H9 (cell line): ENCODE measurements around the gene PITRM1. TPM values are rescaled to one million over a fixed set of nuclear protein-coding genes. Genes with fewer than 3 reads are reported as not detected.

Source experiments
- DNase-seq: peaks from one replicate; pipeline ENCODE4 v3.0.0-alpha.2; 2017
- H2AFZ ChIP-seq: one replicate; pipeline ENCODE4 v1.6.1; 2013; ENCODE audit warnings: mild to moderate bottlenecking, low read length, control low read depth, moderate library complexity
- H2AK5ac ChIP-seq: 2 replicates; pipeline ENCODE4 v1.6.1; 2013; ENCODE audit warnings: low read length, control low read depth, mixed read lengths; ENCODE audit not compliant: insufficient read length
- H2BK120ac ChIP-seq: one replicate; pipeline ENCODE4 v1.6.1; 2013; ENCODE audit warnings: low read depth, mild to moderate bottlenecking, low read length, control low read depth, inconsistent platforms; ENCODE audit not compliant: poor library complexity, severe bottlenecking
- H2BK12ac ChIP-seq: 2 replicates; pipeline ENCODE4 v1.6.1; 2013; ENCODE audit warnings: low read length, control low read depth, mixed read lengths, low read depth; ENCODE audit not compliant: insufficient read length
- H2BK15ac ChIP-seq: 2 replicates; pipeline ENCODE4 v1.6.1; 2013; ENCODE audit warnings: low read depth, low read length, control low read depth
- H2BK20ac ChIP-seq: one replicate; pipeline ENCODE4 v1.6.1; 2013; ENCODE audit warnings: low read depth, mild to moderate bottlenecking, low read length, control low read depth, inconsistent platforms; ENCODE audit not compliant: poor library complexity, severe bottlenecking
- H2BK5ac ChIP-seq: 2 replicates; pipeline ENCODE4 v1.6.1; 2013; ENCODE audit warnings: low read length, control low read depth, mixed read lengths; ENCODE audit not compliant: insufficient read length
- H3K14ac ChIP-seq: 2 replicates; pipeline ENCODE4 v1.6.1; 2013; ENCODE audit warnings: low read length, control low read depth; ENCODE audit not compliant: insufficient read depth
- H3K18ac ChIP-seq: 2 replicates; pipeline ENCODE4 v1.6.1; 2013; ENCODE audit warnings: low read depth, mild to moderate bottlenecking, mixed read lengths, low read length, control low read depth; ENCODE audit not compliant: insufficient read length
- H3K23ac ChIP-seq: 2 replicates; pipeline ENCODE4 v1.6.1; 2013; ENCODE audit warnings: low read length, control low read depth, mixed read lengths, low read depth; ENCODE audit not compliant: insufficient read length
- H3K23me2 ChIP-seq: 2 replicates; pipeline ENCODE4 v1.6.1; 2013; ENCODE audit warnings: low read depth, mild to moderate bottlenecking, mixed read lengths, low read length, control low read depth; ENCODE audit not compliant: insufficient read length, poor library complexity, severe bottlenecking
- H3K27ac ChIP-seq: 2 replicates; pipeline ENCODE4 v1.5.1; 2013; ENCODE audit warnings: low read length, control low read depth, mixed read lengths, low read depth; ENCODE audit not compliant: insufficient read length
- H3K27me3 ChIP-seq: 2 replicates; pipeline ENCODE4 v1.6.1; 2013; ENCODE audit warnings: low read length, control low read depth, inconsistent platforms; ENCODE audit not compliant: insufficient read depth
- H3K4ac ChIP-seq: 2 replicates; pipeline ENCODE4 v1.6.1; 2013; ENCODE audit warnings: low read depth, mild to moderate bottlenecking, control low read depth, inconsistent platforms, low read length, moderate library complexity
- H3K4me1 ChIP-seq: 2 replicates; pipeline ENCODE4 v1.6.1; 2013; ENCODE audit warnings: low read length, control low read depth, inconsistent platforms; ENCODE audit not compliant: insufficient read depth
- H3K4me2 ChIP-seq: 2 replicates; pipeline ENCODE4 v1.6.1; 2013; ENCODE audit warnings: low read length, control low read depth, mixed read lengths; ENCODE audit not compliant: insufficient read length, insufficient read depth
- H3K56ac ChIP-seq: 2 replicates; pipeline ENCODE4 v1.6.1; 2013; ENCODE audit warnings: low read depth, mild to moderate bottlenecking, mixed read lengths, low read length, control low read depth; ENCODE audit not compliant: insufficient read length
- H3K79me1 ChIP-seq: 2 replicates; pipeline ENCODE4 v1.6.1; 2013; ENCODE audit warnings: low read depth, mild to moderate bottlenecking, moderate library complexity, low read length, control low read depth, inconsistent platforms; ENCODE audit not compliant: insufficient read depth, poor library complexity, severe bottlenecking
- H3K79me2 ChIP-seq: 2 replicates; pipeline ENCODE4 v1.6.1; 2013; ENCODE audit warnings: low read length, control low read depth, inconsistent platforms; ENCODE audit not compliant: insufficient read depth
- H3K9ac ChIP-seq: 2 replicates; pipeline ENCODE4 v1.6.1; 2013; ENCODE audit warnings: low read length, control low read depth, mixed read lengths; ENCODE audit not compliant: insufficient read length; ENCODE audit errors: extremely low read depth
- H3K9me3 ChIP-seq: one replicate; pipeline ENCODE4 v1.6.1; 2013; ENCODE audit warnings: low read depth, low read length, inconsistent platforms; ENCODE audit not compliant: control insufficient read depth
- H3T11ph ChIP-seq: one replicate; pipeline ENCODE4 v1.6.1; 2013; ENCODE audit warnings: mild to moderate bottlenecking, low read length, control low read depth, inconsistent platforms
- H4K20me1 ChIP-seq: one replicate; pipeline ENCODE4 v1.6.1; 2013; ENCODE audit not compliant: control insufficient read depth, insufficient read length, insufficient read depth
- H4K5ac ChIP-seq: 2 replicates; pipeline ENCODE4 v1.6.1; 2013; ENCODE audit warnings: low read depth, mild to moderate bottlenecking, mixed read lengths, low read length, control low read depth; ENCODE audit not compliant: insufficient read length
- H4K8ac ChIP-seq: replicated peaks from 2 replicates; pipeline ENCODE4 v1.6.1; 2013; ENCODE audit warnings: low read length, control low read depth, mixed read lengths, low read depth; ENCODE audit not compliant: insufficient read length
- H4K91ac ChIP-seq: 2 replicates; pipeline ENCODE4 v1.6.1; 2013; ENCODE audit warnings: low read depth, mild to moderate bottlenecking, moderate library complexity, mixed read lengths, low read length, control low read depth; ENCODE audit not compliant: insufficient read length
- H3K27ac Mint-ChIP-seq, 3 experiments: 2 replicates in 2 of 3; 3 replicates in 1 of 3; pipeline ENCODE4 v1.8.0; 2020 to 2021; ENCODE audit warnings: mixed read lengths in 3 of 3, mild to moderate bottlenecking in 1 of 3, moderate library complexity in 1 of 3
- H3K27me3 Mint-ChIP-seq: 2 replicates; pipeline ENCODE4 v1.8.0; 2021; ENCODE audit warnings: low read depth, mild to moderate bottlenecking, moderate library complexity, mixed read lengths
- H3K36me3 Mint-ChIP-seq, 3 experiments: 2 replicates in 2 of 3; 3 replicates in 1 of 3; pipeline ENCODE4 v1.8.0; 2020 to 2021; ENCODE audit warnings: low read depth in 3 of 3, mixed read lengths in 3 of 3; ENCODE audit not compliant: insufficient read depth in 1 of 3
- H3K4me1 Mint-ChIP-seq, 2 experiments: 2 replicates each; pipeline ENCODE4 v1.8.0; 2020; ENCODE audit warnings: mixed read lengths in 2 of 2
- H3K4me3 Mint-ChIP-seq, 2 experiments: 2 replicates in 1 of 2; 3 replicates in 1 of 2; pipeline ENCODE4 v1.8.0; 2020 to 2021; ENCODE audit warnings: mild to moderate bottlenecking in 2 of 2, mixed read lengths in 2 of 2, moderate library complexity in 1 of 2
- H3K9me3 Mint-ChIP-seq, 2 experiments: 2 replicates in 1 of 2; 3 replicates in 1 of 2; pipeline ENCODE4 v1.8.0; 2020; ENCODE audit warnings: mild to moderate bottlenecking in 2 of 2, mixed read lengths in 2 of 2, moderate library complexity in 1 of 2
- WGBS: extraction: QIAGEN DNeasy Blood & Tissue Kit; methylation state at CpG from one replicate; pipeline ENCODE4 v1.1.7; 2013; ENCODE audit warnings: missing lambda C conversion rate, low lambda C conversion rate, mixed read lengths; ENCODE audit not compliant: insufficient read length; ENCODE audit errors: extremely low coverage; 5-methylcytosine and 5-hydroxymethylcytosine counted together
- total RNA-seq: library from RNA; stranded (reverse); gene quantifications from 2 replicates; pipeline ENCODE4 v1.2.1, GENCODE V29; 2021
- TF ChIP-seq, protein P1 (sequence below): fragments of 200-600 bp; sonication (generic); conservative IDR thresholded peaks from 3 replicates; pipeline ENCODE4 v1.8.0; 2021; ENCODE audit warnings: antibody characterized with exemption, mild to moderate bottlenecking

The PITRM1 gene
- total RNA-seq, 1 experiment from 2014 or later, result 27.8 TPM

DNA sequence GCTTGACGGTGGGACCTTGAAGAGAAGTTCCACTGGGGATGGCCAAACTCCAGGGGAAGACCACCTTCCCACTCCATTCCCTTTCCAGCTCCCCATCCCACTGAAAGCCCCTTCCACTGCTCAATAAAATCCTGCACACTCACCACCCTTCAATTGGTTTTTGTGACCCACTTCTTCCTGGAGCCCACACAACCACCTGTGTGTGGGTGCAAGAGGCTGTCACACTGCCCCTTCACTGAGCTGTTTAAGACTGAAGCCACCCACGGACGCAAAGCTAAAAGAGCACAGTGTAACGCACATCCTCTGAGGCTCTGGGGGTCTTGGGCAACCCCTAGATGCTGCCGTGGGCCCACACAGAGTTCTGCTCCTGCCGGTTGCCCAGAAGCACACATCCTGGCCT, 12.8 kb upstream of the PITRM1 start:
- no peak overlapping the region for H3K14ac ChIP-seq
- H2AK5ac ChIP-seq, result no peak overlapping the region
- no peaks in the 10 kb centered on the region for H3K79me2 ChIP-seq
- H3K4me3 Mint-ChIP-seq, result no peak overlapping the region
- H4K5ac ChIP-seq, result no peak overlapping the region
- no peaks in the 10 kb centered on the region for H3K27me3 ChIP-seq
- no peaks in the 10 kb centered on the region for H4K20me1 ChIP-seq
- H3T11ph ChIP-seq, result no peak overlapping the region
- H3K23ac ChIP-seq, result no peak overlapping the region
- H3K27ac Mint-ChIP-seq, result no peak overlapping the region; a peak in 1 of 7 replicates
- H3K56ac ChIP-seq, result no peak overlapping the region
- H3K27ac ChIP-seq, result no peak overlapping the region
- no peak overlapping the region for H2BK12ac ChIP-seq
- no peak overlapping the region for H2BK5ac ChIP-seq
- no peaks in the 10 kb centered on the region; the same call in none of the 2 replicates for H3K27me3 Mint-ChIP-seq
- H3K9ac ChIP-seq, result no peak overlapping the region
- H3K4ac ChIP-seq, result no peak overlapping the region
- no peak overlapping the region for H2BK120ac ChIP-seq
- no CpG with 5 or more reads among the region's 6 CpGs for WGBS
- no peak overlapping the region for H2BK20ac ChIP-seq
- H3K36me3 Mint-ChIP-seq, result peaks cover 0 to 3% (median 0%) of the 10 kb centered on the region in 3 experiments; a peak in 2 of 7 replicates
- no peak overlapping the region for H4K91ac ChIP-seq
- peaks cover 3 to 4% of the 10 kb centered on the region in 2 experiments; a peak in 3 of 5 replicates for H3K9me3 Mint-ChIP-seq
- H3K23me2 ChIP-seq, result no peaks in the 10 kb centered on the region
- H3K18ac ChIP-seq, result no peak overlapping the region
- H2BK15ac ChIP-seq, result no peak overlapping the region
- no peaks in the 10 kb centered on the region for H3K79me1 ChIP-seq
- H3K9me3 ChIP-seq, result no peaks in the 10 kb centered on the region
- H3K4me1 Mint-ChIP-seq, result peaks cover 16 to 24% of the 10 kb centered on the region in 2 experiments
- TF ChIP-seq, protein P1, sequence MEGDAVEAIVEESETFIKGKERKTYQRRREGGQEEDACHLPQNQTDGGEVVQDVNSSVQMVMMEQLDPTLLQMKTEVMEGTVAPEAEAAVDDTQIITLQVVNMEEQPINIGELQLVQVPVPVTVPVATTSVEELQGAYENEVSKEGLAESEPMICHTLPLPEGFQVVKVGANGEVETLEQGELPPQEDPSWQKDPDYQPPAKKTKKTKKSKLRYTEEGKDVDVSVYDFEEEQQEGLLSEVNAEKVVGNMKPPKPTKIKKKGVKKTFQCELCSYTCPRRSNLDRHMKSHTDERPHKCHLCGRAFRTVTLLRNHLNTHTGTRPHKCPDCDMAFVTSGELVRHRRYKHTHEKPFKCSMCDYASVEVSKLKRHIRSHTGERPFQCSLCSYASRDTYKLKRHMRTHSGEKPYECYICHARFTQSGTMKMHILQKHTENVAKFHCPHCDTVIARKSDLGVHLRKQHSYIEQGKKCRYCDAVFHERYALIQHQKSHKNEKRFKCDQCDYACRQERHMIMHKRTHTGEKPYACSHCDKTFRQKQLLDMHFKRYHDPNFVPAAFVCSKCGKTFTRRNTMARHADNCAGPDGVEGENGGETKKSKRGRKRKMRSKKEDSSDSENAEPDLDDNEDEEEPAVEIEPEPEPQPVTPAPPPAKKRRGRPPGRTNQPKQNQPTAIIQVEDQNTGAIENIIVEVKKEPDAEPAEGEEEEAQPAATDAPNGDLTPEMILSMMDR, result no peak
- no peak for DNase-seq
- H3K4me2 ChIP-seq, result no peak overlapping the region
- H3K4me1 ChIP-seq, result peaks cover 4% of the 10 kb centered on the region; the same call in 1 of the 2 replicates
- no peak overlapping the region for H4K8ac ChIP-seq
- H2AFZ ChIP-seq, result no peak overlapping the region
